Stimulated activated CD8-positive, alpha-beta memory T cell treated with anti-CD3 and anti-CD28 coated beads, Interleukin-2, amount 100 ng/mL, for 1 hour (primary cell): ENCODE data around the gene ZNF618.

ENCODE experiments used
- DNase-seq, 2 donors: peaks; one replicate each; pipeline ENCODE4 v3.0.0-alpha.2; 2020; ENCODE audit warnings: low read depth in 2 of 2

The ZNF618 gene

DNA sequence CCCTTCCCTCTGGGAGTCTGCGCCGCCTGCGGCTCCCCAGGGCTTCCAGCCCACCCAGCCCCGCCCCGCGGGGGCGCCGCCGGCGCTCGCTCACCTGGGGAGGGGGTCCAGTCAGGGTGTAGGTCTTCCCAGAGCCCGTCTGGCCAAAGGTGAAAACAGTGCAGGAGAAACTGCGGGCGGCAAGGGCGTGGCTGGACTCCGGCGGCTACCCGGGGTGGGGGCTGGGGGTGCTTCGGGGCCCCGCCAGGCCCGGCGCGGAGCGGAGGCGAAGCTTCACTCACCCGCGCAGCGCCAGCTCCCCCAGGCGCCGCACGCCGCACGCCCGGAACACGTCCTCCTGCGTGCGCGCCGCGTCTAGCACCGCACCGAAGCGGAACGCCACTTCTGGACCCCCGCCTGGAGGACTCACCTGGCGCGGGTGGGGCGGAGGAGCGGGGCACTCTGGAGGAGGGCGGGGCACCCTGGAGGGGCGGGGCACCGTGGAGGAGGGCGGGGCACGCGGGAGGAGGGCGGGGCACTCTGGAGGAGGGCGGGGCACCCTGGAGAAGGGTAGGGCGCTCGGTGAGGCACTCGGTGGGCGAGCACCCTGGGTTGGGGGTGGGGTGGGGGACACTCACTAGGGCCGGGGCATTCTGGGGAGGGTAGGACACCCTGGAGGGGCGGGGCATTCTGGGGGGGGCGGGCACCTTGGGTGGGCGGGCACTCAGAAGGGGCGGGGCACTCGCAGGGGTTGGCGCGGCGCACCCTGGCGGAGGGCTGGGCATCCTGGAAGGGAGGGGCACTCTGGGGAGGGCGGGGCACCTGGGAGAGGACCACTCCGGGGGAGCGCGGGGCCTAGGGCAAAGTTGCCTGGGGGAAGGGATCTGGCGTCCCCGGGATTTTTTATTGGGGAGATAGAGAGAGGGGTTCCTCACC lies 222.2 kb downstream of the ZNF618 start:
- DNase-seq, result no peak

DNA sequence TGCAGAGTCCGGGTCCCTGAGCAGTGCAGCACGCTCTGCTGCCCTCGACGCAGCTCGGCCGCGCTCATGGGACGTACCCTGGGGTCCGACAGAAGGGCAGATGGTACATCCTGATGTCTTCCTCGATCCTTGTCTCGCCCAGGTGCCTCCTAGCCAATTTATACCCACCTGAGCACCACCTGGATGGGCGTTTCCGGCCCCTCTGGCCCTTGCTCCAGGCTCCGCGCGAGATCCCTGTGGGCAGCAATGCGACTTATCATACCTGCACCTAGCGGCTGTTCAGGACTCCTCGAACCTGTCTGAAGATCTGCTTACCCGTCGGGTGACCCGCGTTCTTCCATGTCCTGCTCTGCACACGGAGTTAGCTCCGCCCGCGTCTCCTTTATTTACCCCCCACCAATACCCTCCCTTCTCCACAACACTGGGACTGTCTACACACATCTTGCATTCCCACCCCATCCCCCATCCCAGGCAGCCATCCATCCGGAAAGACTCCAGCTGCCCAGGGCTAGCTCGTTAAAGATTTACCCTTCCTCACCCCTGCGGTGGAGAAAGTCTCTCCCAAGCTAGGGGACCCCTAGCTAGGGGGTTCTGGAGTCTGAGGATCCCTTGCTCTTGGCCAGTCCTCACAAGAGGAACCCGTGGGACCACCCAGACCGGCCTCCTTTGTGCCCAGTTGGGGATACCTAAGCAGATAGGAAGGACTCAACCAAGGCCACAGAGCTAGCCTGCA lies 223.0 kb downstream of the ZNF618 start, which contains the start of gene KIF12:
KIF12 (minus strand) TSS at position 357 of the 733 bp plus-strand sequence; CDS start at position 341, 16 bp downstream.
- DNase-seq, result no peak

DNA sequence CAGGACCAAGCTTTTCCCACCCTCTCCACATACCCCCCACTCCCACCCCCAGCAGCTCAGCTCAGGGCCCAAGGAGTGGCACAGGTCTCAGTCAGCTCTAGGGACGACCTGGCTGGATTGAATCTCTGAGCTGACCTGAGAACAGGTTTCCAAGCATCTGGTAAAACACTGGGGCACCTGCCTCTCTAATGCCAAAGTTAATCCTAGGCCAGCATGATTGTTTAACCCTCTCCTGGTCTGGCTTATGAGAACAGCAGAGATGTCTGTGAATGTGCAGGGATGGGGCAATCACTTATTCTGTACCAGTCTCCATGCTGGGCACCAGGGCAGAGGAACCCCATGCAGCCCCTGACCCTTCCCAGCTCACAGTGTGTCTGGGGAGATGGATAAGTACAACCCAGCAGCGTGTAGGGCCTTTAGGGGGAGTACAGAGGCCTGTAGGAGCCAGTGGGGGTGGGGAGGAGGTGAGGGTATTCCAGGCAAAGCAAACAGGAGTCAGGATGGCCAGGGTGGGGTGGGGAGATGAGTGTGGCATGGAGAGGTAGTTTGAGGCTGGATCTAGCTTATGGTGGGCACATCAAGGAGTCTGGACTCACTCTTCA lies 223.7 kb downstream of the ZNF618 start:
- DNase-seq, result no peak

DNA sequence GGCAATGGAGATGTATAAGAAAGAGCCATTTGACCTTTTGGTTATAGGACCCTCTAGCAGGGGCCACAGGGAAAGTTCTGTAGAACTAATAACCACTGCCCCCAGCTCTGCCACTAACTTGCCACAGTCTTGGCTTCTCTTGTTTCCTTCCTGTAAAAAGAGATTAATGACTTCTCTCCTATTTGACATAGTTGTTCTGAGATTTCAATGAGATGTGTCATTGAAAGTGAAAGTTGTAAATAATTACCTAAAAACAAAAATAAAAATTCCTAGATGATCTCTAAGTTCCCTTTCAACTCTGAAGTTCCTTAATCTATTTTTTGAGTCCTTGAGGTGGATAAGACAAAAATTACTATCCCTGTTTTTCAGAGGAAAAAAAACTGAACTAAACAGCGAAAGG lies 224.4 kb downstream of the ZNF618 start:
- no peak for DNase-seq

DNA sequence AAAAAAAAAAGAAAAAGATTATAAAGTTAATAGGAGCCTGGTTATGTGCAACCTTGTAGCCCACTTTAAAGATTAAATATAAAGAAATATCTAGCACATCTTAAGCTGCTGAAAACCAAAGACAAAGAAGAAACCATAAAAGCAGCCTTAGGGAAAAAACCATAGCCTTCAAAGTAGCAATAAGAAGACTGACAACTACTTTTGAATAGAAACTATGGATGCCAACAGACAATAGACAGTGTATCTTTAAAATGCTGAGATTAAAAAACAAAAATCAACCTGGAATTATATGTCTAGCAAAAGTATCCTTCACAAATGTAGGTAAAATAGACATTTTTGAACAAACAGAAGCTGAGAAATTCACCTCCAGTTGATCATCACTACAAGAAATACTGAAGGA lies 226.4 kb downstream of the ZNF618 start:
- no peak for DNase-seq

DNA sequence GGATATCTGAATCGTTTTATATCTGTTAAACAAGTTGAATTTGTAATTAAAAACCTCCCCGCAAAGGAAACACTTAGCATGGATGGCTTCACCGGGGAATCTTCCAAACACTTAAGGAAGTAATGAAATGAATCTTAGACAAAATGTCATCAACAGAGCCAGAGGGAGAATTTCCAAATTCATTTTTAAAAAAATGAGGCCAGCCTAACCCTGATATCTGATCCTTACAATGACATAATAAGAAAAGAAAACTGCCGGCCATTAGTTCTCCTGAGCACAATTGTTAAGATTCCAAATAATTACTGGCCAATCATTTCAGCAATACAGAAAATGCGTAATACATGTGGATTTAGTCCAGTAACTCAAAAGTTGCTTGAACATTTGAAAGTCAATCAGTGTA lies 229.1 kb downstream of the ZNF618 start:
- no peak for DNase-seq
